Lower lobe of right lung (tissue), 2 donors: ENCODE results near the gene TMEM50B. TPM values are rescaled to one million over a fixed set of nuclear protein-coding genes. Genes with fewer than 3 reads are reported as not detected.

Experiments used
- ATAC-seq, 2 donors: fragments of 200-7000 bp; cut with Tn5 transposase; one replicate each; pipeline ENCODE4 v1.9.1; 2020 to 2022; ENCODE audit warnings: mild to moderate bottlenecking in 2 of 2, moderate library complexity in 2 of 2
- DNase-seq: peaks from one replicate; pipeline ENCODE4 v3.0.0-alpha.2; 2020
- H3K27ac ChIP-seq: fragments of 200-600 bp; one replicate; pipeline ENCODE4 v1.8.0; 2022
- H3K27me3 ChIP-seq: fragments of 200-600 bp; one replicate; pipeline ENCODE4 v1.8.0; 2022; ENCODE audit warnings: low read depth
- H3K36me3 ChIP-seq: fragments of 200-600 bp; one replicate; pipeline ENCODE4 v1.8.0; 2022; ENCODE audit warnings: mild to moderate bottlenecking
- H3K4me1 ChIP-seq: fragments of 200-600 bp; one replicate; pipeline ENCODE4 v1.8.0; 2022
- H3K4me3 ChIP-seq: fragments of 200-600 bp; one replicate; pipeline ENCODE4 v1.8.0; 2022; ENCODE audit warnings: mild to moderate bottlenecking
- H3K9me3 ChIP-seq: fragments of 200-600 bp; one replicate; pipeline ENCODE4 v1.8.0; 2022
- intact Hi-C: fragments of 100-400 bp; cut with DNase I; formaldehyde crosslinking; loops from one replicate; pipeline ENCODE4 v1.11.0; 2022
- long read RNA-seq: library from polyadenylated mRNA; unstranded; transcript quantifications from one replicate; pipeline ENCODE4 v2.0.0, GENCODE V29; 2021
- total RNA-seq: library from RNA; stranded (reverse); fragmentation: NEBNext Ultra II Directional; extraction: Animal tissue kit (Norgen Biotek cat#: 25700); gene quantifications from one replicate; pipeline ENCODE4 v1.2.1, GENCODE V29; 2021
- TF ChIP-seq, protein P1 (sequence below): fragments of 200-600 bp; IDR thresholded peaks from one replicate; pipeline ENCODE4 v1.8.0; 2022; ENCODE audit warnings: antibody characterized with exemption, mild to moderate bottlenecking
- donor health status: DM: no; HTN: yes; CAD: no; lungs with severe emphysema.

TMEM50B gene
- total RNA-seq = 59.6 TPM
- long read RNA-seq, transcript TMEM50B-201 (9 exons, 3,062 nt) = minor isoform, 7 of 177 reads
- long read RNA-seq, transcript TMEM50B-210 (7 exons, 2,375 nt) = major isoform, 136 of 177 reads
- long read RNA-seq, partial matches to known transcripts = 8 of 177 reads
- long read RNA-seq, other reads (novel, unspliced or antisense) = 24 of 177 reads

DNA sequence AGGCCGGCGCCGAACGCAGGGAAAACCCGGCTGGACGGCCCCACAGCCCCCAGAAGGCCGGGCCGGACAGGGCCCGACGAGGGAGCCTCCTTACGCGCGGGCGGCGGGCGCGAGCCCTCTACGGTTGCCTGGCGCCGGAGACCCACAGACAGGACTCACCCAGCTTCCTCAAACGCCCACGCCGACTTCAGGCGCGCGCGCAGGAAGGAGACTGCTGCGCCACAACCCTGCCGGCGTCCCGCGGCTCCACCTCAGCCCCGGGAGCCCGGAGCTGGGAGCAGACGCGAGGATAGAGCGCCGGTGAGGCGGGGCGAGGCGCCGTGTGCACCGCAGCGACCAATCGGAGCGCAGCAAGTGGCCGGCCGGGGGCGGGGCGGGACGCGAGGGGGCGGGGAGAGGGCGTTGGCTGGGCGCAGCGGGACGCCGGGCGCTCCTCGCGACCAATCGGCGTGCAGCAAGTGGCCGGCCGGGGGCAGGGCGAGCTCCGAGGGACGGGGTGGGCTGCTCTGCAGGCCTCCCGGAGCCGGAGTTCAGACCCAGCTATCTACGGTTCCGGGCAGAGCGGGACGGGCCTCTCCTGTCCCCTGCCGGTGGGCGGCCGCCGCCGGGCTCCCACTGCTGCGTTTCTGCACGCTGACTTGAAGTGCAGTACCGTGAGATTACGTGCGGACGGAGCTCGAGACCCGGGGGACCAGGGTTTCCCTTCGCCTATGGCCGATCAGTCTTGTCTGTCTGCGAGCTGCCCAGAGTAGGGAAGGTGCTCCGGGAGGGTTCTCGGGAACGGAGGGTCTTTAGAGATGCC, at the start of gene TMEM50B:
Gene TMEM50B (minus strand): TSS at position 296 of the 802 bp plus-strand sequence. CDS start 11,089 bp downstream, outside the sequence.
- DNase-seq (peak; percentile 97), ATAC-seq (peak; percentile 98 to 99)
- peak within 1 kb of the TSS; percentile 99 for H3K27ac ChIP-seq
- H3K9me3 ChIP-seq = no peaks in the 10 kb centered on the region
- peaks cover 7% of the 10 kb centered on the region for H3K36me3 ChIP-seq
- peak within 1 kb of the TSS; percentile 93 for H3K4me3 ChIP-seq
- TF ChIP-seq, protein P1, sequence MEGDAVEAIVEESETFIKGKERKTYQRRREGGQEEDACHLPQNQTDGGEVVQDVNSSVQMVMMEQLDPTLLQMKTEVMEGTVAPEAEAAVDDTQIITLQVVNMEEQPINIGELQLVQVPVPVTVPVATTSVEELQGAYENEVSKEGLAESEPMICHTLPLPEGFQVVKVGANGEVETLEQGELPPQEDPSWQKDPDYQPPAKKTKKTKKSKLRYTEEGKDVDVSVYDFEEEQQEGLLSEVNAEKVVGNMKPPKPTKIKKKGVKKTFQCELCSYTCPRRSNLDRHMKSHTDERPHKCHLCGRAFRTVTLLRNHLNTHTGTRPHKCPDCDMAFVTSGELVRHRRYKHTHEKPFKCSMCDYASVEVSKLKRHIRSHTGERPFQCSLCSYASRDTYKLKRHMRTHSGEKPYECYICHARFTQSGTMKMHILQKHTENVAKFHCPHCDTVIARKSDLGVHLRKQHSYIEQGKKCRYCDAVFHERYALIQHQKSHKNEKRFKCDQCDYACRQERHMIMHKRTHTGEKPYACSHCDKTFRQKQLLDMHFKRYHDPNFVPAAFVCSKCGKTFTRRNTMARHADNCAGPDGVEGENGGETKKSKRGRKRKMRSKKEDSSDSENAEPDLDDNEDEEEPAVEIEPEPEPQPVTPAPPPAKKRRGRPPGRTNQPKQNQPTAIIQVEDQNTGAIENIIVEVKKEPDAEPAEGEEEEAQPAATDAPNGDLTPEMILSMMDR = peak; percentile 61
- H3K27me3 ChIP-seq = no peaks in the 10 kb centered on the region
- H3K4me1 ChIP-seq = peaks cover 19% of the 10 kb centered on the region
- intact Hi-C loops = no loop called here

DNA sequence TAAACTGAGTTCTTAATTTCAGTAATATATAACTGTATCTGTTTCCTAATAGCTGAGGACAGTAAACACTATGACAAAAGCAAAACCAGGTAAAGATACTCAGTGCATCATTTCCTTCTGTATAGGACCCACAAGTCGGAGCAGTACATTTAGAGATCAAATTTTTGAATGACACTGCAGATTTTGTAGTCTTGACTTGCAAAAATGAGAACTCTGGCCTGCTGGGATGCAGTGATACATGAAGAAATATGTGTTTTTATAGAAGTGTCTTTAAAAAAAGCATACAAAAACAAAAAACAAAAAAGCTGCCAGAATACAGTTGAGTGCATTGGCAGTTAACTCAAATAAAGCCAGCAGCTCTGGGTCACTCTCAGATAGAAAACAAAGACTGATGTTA, 43.2 kb upstream of the TMEM50B start:
- Histone ChIP-seq H3K36me3 (peaks cover 75% of the 10 kb centered on the region), H3K4me1 (no peaks in the 10 kb centered on the region), H3K9me3 (no peaks in the 10 kb centered on the region), H3K27ac (no peak overlapping the region), H3K4me3 (no peak overlapping the region), H3K27me3 (no peaks in the 10 kb centered on the region)
- DNase-seq = no peak
- TF ChIP-seq, protein P1 = no peak
- no peak for ATAC-seq
- intact Hi-C loops = no loop called here

DNA sequence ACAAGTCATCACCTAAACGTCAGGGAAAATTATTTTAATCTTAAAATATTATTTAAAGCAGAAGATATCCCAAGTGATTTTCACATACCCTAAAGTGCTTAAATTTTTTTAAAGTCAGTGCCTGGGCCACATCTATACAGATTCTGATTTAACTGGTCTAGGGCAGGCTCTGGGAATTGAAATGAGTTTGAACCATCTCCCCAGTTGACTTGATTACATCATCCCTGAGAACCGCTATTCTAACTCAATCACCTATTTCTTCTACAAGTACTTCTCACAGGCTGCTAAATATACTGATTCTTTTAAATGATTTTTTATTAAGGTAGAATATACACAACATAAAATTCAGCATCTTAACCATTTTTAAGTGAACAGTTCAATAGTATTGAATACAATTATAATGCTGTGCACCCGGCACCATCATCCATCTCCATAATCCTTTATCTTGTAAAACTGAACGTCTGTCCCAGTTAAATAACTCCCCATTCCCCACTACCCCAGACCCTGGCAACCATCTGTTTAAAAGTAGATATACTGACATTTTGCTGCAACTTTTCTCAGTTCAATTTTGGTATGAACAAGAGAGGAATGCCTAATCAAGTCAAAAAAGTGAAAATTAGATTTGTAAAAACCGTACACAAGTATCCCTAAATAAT, 42.7 kb upstream of the TMEM50B start:
- Histone ChIP-seq H3K36me3 (peaks cover 75% of the 10 kb centered on the region), H3K27me3 (no peaks in the 10 kb centered on the region), H3K4me1 (no peaks in the 10 kb centered on the region), H3K9me3 (no peaks in the 10 kb centered on the region), H3K4me3 (no peak overlapping the region), H3K27ac (no peak overlapping the region)
- TF ChIP-seq, protein P1 = no peak
- no peak for DNase-seq
- intact Hi-C loops = no loop called here
- no peak for ATAC-seq

DNA sequence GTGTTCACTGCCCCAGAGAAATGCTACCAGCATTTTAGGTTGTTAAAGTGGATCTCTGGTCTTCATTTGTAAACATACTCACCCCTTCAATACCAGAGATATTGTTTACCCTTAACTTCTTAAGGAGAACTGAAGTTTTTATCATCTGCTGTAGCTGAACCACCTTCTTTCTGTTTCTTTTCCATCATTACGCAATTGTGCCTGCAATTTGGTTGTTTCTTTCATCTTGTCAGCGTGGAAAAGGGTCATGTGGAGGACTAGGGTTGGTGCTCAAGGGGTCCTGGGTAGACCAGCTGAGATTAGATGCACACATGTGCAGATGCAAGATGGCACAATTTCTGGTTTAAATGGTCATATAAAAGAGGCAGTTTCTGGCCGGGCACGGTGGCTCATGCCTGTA, 39.1 kb upstream of the TMEM50B start:
- DNase-seq = no peak
- Histone ChIP-seq H3K4me1 (peaks cover 9% of the 10 kb centered on the region), H3K36me3 (peaks cover 77% of the 10 kb centered on the region), H3K27me3 (no peaks in the 10 kb centered on the region), H3K4me3 (no peak overlapping the region), H3K9me3 (no peaks in the 10 kb centered on the region), H3K27ac (no peak overlapping the region)
- TF ChIP-seq, protein P1 = no peak
- ATAC-seq = no peak
- intact Hi-C loops = no loop called here

DNA sequence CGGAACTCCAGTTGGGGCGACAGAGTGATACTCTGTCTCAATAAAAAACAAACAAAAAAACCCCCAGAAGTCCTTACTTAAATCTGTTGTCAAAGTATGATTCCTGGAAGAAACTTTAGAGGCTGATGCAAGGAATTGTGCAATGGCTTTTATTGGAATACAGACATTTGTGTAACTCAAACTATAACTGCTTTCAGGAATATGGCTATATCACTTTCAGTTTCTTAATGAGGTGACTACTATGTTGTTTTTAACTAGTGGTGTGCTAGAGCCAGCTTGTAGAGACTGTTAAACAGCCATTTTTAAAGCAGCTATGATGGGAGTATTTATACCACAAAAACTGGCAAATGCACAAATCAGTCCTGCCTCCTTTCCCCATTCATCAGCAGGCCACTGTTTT, 34.5 kb upstream of the TMEM50B start:
- Histone ChIP-seq H3K4me3 (no peak overlapping the region), H3K36me3 (peaks cover 79% of the 10 kb centered on the region), H3K27ac (no peak overlapping the region), H3K27me3 (no peaks in the 10 kb centered on the region), H3K9me3 (no peaks in the 10 kb centered on the region), H3K4me1 (peaks cover 9% of the 10 kb centered on the region)
- no peak for DNase-seq
- intact Hi-C loops = no loop called here
- peak; percentile 61 to 67 for ATAC-seq
- TF ChIP-seq, protein P1 = no peak
